Endothelial cell of umbilical vein (primary cell): ENCODE measurements around the gene HIVEP3.

Experiments used
- CTCF ChIP-seq, 2 donors: IDR thresholded peaks; 1 replicate in 1 of 2; 2 replicates in 1 of 2; pipeline ENCODE4 v1.5.1; 2011; ENCODE audit warnings: low read length in 2 of 2, mild to moderate bottlenecking in 2 of 2, moderate library complexity in 2 of 2, control low read depth in 1 of 2, inconsistent platforms in 1 of 2, low read depth in 1 of 2; ENCODE audit not compliant: insufficient read depth in 1 of 2; ENCODE audit errors: extremely low read depth in 1 of 2
- EZH2 ChIP-seq: IDR thresholded peaks from 2 replicates; pipeline ENCODE4 v1.6.1; 2012; ENCODE audit warnings: borderline replicate concordance, low read depth, mild to moderate bottlenecking, moderate library complexity, low read length, inconsistent platforms; ENCODE audit not compliant: severe bottlenecking
- FOS ChIP-seq: IDR thresholded peaks from 2 replicates; pipeline ENCODE4 v1.6.1; 2011; ENCODE audit warnings: mild to moderate bottlenecking, low read length, moderate library complexity, borderline replicate concordance; ENCODE audit not compliant: insufficient read depth
- GATA2 ChIP-seq: IDR thresholded peaks from 2 replicates; pipeline ENCODE4 v1.7.0; 2011; ENCODE audit warnings: low read depth, mild to moderate bottlenecking, moderate library complexity, mixed read lengths, low read length; ENCODE audit not compliant: insufficient read length, insufficient read depth
- JUN ChIP-seq: IDR thresholded peaks from 2 replicates; pipeline ENCODE4 v1.6.1; 2011; ENCODE audit warnings: borderline replicate concordance, low read depth; ENCODE audit not compliant: insufficient read length, insufficient read depth
- MAX ChIP-seq: IDR thresholded peaks from 2 replicates; pipeline ENCODE4 v1.6.1; 2011; ENCODE audit not compliant: insufficient read depth, insufficient read length
- MYC ChIP-seq: IDR thresholded peaks from one replicate; pipeline ENCODE4 v1.6.1; 2011; ENCODE audit warnings: mild to moderate bottlenecking, low read depth, low read length
- POLR2A ChIP-seq: IDR thresholded peaks from 2 replicates; pipeline ENCODE4 v1.6.1; 2012; ENCODE audit warnings: low read depth, mild to moderate bottlenecking, control low read depth, low read length
- POLR2AphosphoS5 ChIP-seq: IDR thresholded peaks from 2 replicates; pipeline ENCODE4 v1.6.1; 2012; ENCODE audit warnings: low read depth, mild to moderate bottlenecking, control low read depth, low read length, moderate library complexity; ENCODE audit not compliant: insufficient read depth

DNA sequence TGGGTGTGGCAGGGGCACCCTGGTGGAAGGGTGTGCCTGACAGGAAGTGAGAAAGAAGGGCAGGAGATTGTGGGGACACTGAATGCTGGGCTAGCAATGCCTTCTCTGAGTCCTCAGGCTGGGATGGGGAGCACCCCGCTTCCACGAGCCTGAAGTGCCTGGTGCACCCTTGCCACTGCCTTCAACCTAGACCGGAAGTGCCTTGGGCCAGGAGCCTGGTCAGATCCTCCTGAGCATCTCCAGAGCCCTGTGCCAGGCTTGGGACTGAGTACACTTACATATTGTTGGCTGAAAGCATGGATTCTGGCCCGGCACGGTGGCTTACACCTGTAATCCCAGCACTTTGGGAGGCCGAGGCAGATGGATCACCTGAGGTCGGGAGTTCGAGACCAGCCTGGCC is 228.4 kb downstream of the HIVEP3 start:
- TF ChIP-seq EZH2 (no peak), CTCF (IDR thresholded peaks at IDR 0.05; ENCODE audit: extremely low read depth in 1 of 2, insufficient read depth in 1 of 2, low read depth in 1 of 2, low read length in 2 of 2) (no peak), MAX (no peak), JUN (no peak), POLR2A (no peak), GATA2 (no peak), POLR2AphosphoS5 (no peak), FOS (no peak), MYC (no peak)
